HG02840 (cell line): Measurements from ENCODE around the gene SH3GLB1.
"Not testable (repeated sequence)": the region's sequence is repeated elsewhere in the genome, so short reads cannot be mapped to it uniquely, and the experiment has no call there.

ENCODE experiments used
- ATAC-seq: cut with Tn5 transposase; IDR thresholded peaks from one replicate; pipeline ENCODE4 v1.9.1; 2021; ENCODE audit warnings: mild to moderate bottlenecking, moderate library complexity, moderate number of reproducible peaks; ENCODE audit not compliant: unreplicated experiment, low FRiP score

SH3GLB1 gene

DNA sequence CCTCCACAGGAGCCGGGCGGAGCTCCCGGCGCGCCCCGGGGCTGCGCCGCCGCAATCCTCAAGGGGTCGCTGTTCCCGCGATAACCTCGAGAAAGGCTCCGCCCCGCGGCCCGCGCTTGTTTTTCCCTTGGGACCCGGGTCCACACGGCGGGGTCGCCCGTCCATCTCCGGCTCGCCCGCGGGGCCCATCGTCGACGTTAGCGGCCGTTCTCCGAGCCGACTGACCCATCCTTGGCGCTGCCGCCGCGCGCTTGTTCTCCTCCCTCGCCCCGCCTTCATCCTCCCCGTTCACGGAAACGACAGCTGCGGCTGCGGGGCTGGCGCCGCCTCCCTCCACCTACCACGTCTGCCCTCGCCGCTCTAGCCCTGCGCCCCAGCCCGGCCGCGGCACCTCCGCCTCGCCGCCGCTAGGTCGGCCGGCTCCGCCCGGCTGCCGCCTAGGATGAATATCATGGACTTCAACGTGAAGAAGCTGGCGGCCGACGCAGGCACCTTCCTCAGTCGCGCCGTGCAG is at the start of gene SH3GLB1:
SH3GLB1 (plus strand) TSS at position 119 of the 514 bp plus-strand sequence; CDS start at position 443, 324 bp downstream.
- ATAC-seq: peak; percentile 92

DNA sequence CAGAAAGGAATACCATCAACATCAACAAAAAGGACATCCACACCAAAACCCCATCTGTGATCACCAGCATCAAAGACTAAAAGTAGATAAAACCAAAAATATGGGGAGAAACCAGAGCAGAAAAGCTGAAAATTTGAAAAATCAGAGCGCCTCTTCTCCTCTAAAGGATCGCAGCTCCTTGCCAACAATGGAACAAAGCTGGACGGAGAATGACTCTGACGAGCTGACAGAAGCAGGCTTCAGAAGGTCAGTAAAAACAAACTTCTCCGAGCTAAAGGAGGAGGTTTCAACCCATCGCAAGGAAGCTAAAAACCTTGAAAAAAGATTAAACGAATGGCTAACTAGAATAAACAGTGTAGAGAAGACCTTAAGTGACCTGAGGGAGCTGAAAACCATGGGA is 46.0 kb upstream of the SH3GLB1 start:
- not testable (repeated sequence) for ATAC-seq

DNA sequence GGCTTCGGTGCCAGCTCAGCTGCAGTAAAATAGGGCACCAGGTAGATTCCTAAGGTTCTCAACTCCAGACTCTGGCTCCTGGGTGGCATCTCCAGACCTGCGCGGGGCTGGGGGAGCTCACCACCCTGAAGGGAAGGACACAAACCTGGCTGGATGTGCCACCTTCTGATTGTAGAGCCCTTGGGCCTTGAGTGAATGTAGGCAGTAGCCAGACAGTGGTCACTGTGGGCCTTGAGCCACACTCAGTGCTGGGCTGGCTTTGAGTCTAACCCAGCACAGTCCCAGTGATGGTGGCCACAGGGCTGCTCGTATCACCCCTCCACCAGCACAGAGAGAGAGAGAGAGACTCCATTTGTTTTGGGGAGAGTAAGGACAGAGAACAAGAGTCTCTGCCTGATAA is 38.0 kb upstream of the SH3GLB1 start:
- no peak for ATAC-seq

DNA sequence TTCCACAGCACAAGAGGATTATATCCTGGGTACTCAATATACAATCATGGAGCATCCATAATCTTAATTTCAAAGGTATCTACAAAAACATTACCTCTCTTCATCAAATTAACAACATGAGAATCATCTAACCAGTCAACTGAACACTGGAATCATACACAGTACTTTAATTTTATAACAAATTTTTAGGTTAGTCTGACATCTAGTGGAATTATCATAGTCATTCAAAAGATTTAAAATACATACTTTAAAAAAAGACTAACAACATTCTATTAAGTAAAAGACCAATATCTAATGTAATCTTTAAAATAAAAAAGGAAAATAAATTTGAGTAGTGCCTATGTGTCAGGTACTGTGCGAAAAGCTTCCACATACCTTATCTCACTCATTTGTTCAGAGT is 16.8 kb upstream of the SH3GLB1 start:
- ATAC-seq: no peak

DNA sequence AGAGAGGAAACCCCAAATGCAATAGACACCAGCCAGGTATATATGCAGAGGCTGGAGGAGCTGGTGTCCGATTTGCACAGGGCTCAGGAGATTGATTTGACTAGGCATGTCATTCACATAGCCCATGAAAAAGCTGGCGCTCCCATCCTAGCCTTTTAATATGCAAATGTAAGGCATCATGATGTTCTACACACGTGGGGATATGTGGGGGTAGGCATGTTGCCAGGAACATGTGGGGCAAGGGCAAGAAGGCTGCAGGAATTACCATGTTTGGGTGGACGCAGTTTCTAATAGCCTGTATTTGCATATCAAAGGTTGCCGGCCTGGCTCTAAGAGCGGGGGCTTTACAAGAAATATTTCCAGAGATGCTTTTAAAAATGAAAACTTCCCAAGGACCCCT is 11.7 kb upstream of the SH3GLB1 start:
- ATAC-seq: no peak

DNA sequence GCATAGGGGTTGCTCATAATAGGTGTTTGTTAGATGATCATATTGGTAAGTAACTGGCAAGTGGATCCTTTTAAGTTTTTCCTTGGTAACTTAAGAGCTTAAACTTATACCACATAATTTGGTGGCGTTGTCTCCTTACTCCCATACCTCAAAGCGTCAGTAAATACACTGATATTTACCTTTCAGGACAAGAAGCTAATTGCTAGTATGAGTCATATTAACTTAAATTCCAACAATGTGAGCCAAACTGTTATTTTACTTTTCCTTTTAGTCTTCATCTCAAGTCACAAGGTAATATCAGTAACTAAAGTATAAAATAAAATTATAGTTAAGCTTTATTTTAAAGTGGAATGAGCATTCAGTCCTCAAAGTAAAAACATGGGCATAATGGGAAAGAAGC is 9.0 kb upstream of the SH3GLB1 start:
- ATAC-seq: no peak

- ATAC-seq: no peak
Observed at GRCh38 chr1:86696522-86696921, 7.9 kb upstream of the SH3GLB1 start.

GRCh38 chr1:86699186-86699585 is 5.2 kb upstream of the SH3GLB1 start:
- no peak for ATAC-seq

- ATAC-seq: no peak
Observed at GRCh38 chr1:86701731-86702130, 2.6 kb upstream of the SH3GLB1 start.

DNA sequence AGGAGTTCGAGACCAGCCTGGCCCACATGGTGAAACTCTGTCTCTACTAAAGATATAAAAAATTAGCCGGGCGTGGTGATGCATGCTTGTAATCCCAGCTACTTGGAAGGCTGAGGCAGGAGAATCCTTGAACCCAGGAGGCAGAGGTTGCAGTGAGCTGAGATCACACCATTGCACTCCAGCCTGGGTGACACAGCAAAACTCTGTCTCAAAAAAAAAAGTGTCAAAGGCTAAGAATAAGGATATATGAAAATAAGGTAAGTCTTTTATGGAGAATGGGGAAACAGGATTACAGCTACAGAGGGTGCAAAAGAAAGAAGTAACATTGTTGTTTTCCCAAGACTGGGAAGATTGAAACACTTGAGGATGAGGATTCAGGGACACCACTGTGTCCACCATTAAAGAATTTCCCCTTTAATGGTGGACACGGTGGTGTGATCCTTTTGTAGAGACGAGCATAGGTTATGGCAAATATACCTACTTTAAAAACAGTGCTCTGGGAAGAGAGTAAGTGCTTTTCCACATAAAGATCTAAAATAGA is 1.4 kb upstream of the SH3GLB1 start:
- not testable (repeated sequence) for ATAC-seq

- peak; percentile 34 for ATAC-seq
Observed at GRCh38 chr1:86703696-86704457, 499 bp upstream of the SH3GLB1 start.

- peak; percentile 31 for ATAC-seq
Observed at GRCh38 chr1:86704972-86705664, 742 bp downstream of the SH3GLB1 start.

DNA sequence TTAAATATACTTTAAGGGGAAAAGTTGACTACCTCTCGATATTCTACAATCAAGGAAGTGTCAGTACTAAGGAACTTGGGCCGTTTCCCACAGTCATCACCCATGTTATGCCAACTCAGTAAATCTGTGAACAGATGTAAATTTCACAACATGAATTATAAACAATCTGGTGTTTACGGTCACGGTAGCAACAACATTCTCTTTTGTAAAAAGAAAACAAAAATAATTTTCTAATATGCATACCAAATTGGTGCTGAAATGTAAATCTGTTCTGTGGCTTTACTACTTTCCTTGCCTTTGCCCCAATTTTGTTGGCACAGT is 1.2 kb downstream of the SH3GLB1 start:
- ATAC-seq: no peak

GRCh38 chr1:86706018-86706635 is 1.8 kb downstream of the SH3GLB1 start:
- no peak for ATAC-seq

DNA sequence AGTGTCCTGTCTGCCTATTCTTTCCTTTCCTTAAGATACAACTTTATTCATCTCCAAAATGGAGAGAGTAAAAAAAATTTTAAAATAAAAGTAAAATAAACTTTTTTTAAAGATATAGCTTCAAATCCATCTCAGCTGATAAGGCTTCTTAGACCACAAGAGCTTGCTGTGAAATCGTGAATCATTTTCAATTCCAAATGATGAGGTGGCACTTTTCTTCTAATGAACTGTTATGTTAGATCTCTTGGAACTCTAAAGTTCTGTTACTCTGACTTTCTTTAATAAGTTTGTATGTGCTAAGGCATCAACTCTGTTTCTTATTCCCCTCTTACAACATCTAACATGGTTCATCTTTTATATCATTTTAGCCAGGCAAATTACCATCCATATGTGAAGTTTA is 4.5 kb downstream of the SH3GLB1 start:
- no peak for ATAC-seq

DNA sequence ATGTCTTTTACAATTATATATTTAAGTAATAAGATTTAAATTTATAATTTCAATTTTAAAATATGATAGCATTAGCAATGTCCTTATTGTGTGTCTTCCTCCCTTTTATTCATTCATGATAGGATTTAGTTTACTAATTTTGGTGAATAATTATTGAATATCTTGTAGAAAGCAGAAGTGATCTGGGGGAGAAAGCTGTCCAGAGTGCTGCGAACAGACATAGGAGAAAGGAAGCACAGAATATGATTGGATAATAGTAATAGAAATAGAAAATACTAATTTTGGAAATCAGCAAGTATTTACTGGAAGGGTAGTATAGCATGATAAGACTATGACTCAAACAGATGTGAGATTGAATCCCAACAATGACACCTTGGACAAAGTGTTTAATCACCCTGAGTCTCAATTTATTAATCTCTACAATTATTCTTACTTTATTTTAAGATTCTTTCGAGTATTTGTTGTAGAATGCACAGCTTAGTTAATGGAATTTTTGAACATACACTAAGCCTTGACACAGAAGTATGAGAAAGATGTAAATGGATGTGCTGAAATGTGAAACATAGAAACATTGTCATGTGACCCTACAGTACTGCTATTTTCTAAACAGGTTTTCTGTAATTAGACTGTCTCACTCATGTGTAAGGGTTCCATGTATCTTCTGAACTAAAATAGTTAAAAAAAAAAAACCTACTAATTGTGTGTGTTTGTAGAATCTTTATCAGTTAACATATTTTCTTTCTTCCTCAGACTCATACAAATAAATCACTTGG is 7.9 kb downstream of the SH3GLB1 start:
- ATAC-seq: no peak

- no peak for ATAC-seq
Observed at GRCh38 chr1:86713477-86713876, 9.1 kb downstream of the SH3GLB1 start.

- ATAC-seq: no peak
Observed at GRCh38 chr1:86714159-86714558, 9.8 kb downstream of the SH3GLB1 start.

DNA sequence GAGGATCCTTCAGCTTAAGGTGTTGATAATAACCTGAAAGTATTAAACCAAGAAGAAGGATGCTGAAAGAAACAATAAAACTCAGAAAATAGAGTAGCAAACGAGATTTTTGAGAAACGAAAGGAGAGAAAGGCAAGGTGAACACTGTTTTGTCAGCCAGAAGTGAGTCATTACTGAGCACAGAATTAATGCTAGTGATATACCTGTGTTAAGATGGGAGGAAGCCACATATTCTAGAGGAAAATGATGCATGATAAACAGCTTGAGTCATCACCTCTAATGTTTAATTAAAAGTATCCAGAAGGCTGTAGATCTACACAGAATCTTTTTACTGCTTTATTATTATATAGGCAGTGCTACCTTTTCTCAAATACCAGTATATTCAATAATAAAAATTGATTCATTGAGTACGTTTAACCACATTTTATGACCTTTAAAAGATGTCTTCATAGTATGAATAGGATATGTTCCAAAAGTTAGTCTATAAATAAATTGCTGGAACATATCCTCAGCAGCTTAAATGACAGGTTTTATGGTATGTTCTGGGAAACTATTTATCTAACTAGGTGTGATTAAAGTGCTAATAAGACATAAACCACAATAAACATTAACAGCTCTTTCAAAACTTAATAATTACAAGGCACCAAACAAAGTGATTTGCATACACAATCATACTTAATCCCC is 10.3 kb downstream of the SH3GLB1 start:
- ATAC-seq: no peak

- ATAC-seq: no peak
Observed at GRCh38 chr1:86718786-86719185, 14.4 kb downstream of the SH3GLB1 start.
